NCI-H128 (cell line): ENCODE data around the gene RRP7A.
"Not testable (repeated sequence)": the region's sequence is repeated elsewhere in the genome, so short reads cannot be mapped to it uniquely, and the experiment has no call there.

ENCODE experiments used
- DNase-seq: peaks from one replicate; lab custom pipeline; 2025; ENCODE audit not compliant: unreplicated experiment; lab: John Stamatoyannopoulos, UW

RRP7A gene

GRCh38 chr22:42499773-42500160 lies 19.8 kb downstream of the RRP7A start:
- not testable (repeated sequence) for DNase-seq

- DNase-seq = not testable (repeated sequence)
Observed at GRCh38 chr22:42495533-42496141, 24.0 kb downstream of the RRP7A start.

DNA sequence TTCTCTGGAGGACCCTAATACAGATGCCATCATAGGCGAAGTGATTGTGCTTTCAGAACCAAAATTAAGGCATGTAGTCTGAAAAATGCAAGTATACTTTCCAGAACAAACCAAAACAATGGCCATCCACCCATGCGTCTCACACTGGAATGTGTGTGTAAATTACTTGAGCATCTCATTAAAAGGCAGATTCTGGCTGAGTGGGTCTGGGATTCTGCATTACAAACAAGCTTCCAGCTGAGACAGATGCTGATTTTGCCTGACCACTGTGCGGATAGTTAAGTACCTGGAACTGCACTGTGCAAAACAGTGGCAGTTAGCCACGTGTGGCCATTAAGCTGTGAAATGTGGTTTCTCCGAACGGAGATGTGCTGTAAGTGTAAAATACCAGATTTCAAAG lies 26.2 kb downstream of the RRP7A start:
- DNase-seq = no peak

DNA sequence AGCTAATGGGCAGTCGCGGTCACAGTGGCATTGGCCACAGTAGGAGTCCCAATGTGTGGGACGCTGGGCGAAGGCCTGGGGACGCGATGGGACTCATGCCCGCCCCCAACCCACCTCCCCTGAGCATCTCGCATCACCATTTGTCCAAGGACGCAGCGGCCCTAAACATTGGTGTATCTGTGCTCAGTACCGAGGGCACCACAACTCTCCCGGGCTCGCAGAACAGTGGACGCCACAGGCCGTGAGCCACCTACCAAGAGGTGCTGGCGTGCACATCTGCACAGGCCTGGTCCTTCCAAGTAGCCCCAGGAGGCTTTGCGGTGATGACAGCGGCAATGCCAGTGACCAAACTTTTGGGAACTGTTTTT lies 27.3 kb downstream of the RRP7A start:
- DNase-seq = no peak

DNA sequence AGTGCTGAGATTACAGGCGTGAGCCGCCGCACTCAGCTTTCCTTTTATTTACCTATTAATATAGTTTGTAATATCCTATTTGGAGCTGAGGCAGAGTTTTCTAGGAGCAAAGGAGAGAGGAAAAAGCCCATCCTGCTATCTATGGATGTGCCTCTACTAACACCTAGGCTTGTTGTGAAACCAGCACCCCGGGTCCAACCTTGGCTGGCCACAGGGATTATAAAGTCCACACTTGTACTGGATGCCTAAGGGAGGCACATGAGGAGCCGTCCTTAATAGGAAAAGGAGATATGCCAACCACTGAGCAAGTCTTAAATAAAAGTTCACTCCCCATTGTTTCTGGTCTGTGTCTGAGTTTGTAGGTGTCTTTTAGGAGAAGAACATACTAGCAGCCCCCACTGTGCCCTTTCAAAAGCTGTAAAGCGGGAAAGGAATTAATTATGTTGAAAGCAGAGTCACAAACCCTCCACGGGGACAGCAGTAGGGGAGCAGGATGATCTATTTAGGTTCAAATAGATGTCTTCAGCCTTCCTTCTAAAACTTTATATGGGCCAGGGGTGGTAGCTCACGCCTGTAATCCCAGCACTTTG lies 29.3 kb downstream of the RRP7A start:
- no peak for DNase-seq

- DNase-seq = no peak
Observed at GRCh38 chr22:42489000-42489399, 30.6 kb downstream of the RRP7A start.

DNA sequence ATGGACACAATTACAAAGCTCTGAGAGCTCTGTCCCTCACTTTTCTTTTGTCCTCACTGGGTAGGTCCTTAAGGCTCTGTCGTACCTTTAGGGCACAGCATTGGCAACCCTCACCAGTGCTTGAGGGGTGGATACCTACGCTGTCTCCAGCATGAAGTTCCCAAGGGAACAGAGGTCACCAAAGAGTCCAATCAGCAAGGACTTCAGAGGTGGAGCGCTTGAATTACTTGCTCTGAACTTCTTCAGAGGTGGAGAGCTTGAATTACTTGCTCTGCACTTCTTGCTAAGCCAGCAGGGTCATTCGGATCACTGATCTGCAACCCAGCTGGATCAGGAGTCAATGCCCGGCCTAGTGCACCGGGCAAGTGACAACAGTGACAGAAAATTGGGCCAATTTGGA lies 35.1 kb downstream of the RRP7A start:
- no peak for DNase-seq

DNA sequence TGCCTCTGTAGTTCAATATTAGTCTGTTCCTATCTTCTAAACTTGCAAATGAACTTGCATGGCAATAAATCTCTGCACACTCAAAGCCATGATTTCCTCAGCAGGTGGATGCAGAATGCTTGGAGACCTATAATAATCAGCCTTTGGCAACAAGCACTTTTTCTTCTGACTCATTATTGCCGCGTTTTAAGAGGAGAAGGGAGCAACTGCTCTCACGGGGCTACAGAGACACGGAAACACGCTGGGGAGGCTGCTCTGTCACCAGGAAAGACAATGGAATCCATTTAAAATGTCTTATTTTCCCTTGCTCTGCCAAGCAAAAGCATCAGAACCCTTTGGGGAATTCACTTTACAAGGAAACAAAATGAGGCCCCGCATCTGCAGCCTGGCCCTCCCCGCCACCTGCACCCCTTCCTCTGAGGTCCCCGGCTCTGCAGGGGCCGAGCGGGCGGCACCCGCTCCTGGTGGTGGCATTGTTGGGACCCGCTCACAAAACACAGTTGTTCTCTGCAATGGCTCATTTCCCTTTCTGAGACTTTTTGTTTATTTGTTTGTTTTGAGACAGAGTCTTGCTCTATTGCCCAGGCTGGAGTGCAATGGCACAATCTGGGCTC lies 35.9 kb downstream of the RRP7A start:
- DNase-seq = not testable (repeated sequence)

GRCh38 chr22:42475122-42475521 lies 44.5 kb downstream of the RRP7A start:
- no peak for DNase-seq

- peak; percentile 7 for DNase-seq
Observed at GRCh38 chr22:42473484-42474193, 46.0 kb downstream of the RRP7A start.

DNA sequence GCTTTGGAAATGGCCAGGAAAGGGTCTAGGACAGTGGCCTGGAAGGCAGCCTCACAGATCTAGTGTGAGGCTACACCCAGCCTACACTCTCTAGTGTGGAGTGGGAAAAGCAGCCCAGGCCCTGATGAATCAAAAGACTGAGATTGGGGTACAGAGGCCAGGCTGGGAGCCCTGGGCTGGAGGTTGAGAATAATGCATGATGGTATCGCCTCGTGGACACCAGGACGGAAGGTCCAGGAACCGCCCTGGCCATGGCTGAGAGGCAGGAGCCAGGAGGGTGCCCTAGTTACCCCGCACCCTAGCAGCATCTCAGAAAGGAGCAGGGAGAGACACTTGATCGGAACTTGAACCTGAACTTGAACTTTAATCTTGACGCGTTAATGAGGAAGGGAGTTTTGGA lies 46.9 kb downstream of the RRP7A start:
- DNase-seq = no peak

DNA sequence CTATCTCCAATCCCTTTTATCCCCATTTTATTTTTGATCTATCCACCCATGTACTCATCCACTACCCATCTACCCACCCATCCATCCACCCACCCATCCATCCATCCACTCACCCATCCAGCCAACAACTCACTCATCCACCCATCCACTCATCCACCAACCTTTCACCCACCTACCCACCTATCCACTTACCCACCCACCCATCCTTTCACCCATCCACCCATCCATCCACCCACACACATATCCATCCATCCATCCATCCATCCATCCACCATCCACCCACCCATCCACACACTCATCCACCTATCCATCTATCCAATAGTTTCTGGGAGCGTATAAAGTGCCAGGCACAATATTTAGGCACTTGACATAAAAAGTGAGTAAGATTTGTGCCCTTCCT lies 48.2 kb downstream of the RRP7A start:
- DNase-seq = no peak

GRCh38 chr22:42470366-42471082 lies 49.1 kb downstream of the RRP7A start:
- no peak for DNase-seq

GRCh38 chr22:42468841-42469240 lies 50.8 kb downstream of the RRP7A start:
- no peak for DNase-seq

DNA sequence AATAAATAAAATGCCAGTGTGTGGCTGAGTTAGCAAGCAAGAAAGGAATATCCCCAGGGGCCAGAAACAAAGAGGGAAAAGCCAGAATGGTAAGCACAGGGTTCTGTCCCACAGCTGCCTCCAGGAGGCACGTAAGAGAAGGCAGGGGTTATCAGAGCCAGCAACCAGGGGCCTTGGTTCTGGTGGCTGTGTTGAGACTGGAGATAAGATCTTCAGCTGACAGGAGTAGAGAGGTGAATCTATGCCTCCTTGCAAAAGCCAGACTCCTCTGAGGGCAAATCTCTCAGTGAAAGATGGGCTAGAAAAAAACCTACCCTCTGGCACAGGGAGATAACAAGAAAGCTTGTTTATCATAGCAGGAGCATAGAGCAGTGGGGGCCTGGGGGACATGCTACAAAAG lies 57.6 kb downstream of the RRP7A start:
- no peak for DNase-seq

GRCh38 chr22:42461511-42461910 lies 58.1 kb downstream of the RRP7A start:
- peak; percentile 77 for DNase-seq
